ENCODE data around the gene KRT81.

DNA sequence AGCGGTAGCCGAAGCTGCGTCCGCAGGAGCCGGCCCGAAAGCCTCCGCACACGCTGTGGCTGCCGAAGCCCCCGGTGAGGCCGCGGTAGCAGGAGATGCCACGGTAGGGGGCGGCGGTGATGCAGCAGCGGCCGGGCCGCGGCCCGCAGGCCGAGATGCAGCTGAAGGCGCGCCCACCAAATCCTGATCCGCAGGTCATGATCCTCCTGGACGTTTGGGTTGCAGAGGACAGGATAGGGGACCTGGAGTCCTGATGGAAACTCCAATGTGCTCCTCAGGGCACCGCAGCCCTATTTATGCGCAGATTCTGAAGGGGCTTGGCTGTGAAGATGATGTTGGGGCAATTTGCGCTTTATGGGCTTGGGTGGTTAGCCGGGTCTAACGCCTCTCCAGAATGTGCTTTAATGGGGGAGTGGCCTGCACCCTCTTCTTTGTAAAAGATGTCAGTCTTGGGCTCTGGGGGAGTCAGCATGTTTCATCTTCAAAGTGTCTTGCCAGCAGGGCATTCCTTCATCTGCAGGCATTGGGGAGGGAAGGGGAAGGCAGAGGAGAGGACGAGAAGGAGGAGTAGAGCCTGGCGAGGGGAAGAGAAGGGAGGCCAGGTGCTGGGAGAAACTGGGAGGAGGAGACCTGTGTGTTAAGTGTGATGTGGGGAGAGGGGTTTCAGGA is at the start of gene KRT81:
- TF ChIP-seq, protein P1, sequence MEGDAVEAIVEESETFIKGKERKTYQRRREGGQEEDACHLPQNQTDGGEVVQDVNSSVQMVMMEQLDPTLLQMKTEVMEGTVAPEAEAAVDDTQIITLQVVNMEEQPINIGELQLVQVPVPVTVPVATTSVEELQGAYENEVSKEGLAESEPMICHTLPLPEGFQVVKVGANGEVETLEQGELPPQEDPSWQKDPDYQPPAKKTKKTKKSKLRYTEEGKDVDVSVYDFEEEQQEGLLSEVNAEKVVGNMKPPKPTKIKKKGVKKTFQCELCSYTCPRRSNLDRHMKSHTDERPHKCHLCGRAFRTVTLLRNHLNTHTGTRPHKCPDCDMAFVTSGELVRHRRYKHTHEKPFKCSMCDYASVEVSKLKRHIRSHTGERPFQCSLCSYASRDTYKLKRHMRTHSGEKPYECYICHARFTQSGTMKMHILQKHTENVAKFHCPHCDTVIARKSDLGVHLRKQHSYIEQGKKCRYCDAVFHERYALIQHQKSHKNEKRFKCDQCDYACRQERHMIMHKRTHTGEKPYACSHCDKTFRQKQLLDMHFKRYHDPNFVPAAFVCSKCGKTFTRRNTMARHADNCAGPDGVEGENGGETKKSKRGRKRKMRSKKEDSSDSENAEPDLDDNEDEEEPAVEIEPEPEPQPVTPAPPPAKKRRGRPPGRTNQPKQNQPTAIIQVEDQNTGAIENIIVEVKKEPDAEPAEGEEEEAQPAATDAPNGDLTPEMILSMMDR (IDR thresholded peaks at IDR 0.05) = no peak
- no peak for TF ChIP-seq POLR2AphosphoS5 (IDR thresholded peaks at IDR 0.05)

Measured in esophagus muscularis mucosa (tissue), 3 donors.